Measurements from ENCODE around the gene NKAIN1. TPM values are rescaled to one million over a fixed set of nuclear protein-coding genes. Genes with fewer than 3 reads are reported as not detected.

The NKAIN1 gene
- polyA plus RNA-seq, 1 donor (not counting 4 experiments of a cell fraction or from before 2014, with no cell fraction given), result not detected

DNA sequence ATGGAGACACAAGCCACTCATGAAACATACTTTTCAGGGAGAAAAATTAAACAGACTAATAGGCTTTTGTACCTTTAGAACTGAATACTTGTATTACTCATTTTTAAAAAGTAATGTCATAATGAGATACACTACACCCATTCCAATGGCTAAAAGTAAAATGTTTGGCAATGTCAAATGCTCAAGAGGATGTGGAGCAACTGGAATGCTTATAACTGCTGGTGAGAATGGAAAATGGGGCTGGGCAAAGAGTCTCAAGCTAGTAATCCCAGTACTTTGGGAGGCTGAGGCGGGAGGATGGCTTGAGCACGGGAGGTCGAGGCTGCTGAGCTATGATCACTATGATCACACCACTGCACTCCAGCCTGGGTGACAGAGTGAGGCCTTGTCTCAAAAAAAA is 86.3 kb downstream of the NKAIN1 start:
- peak overlapping the region; percentile 88 for H3K27ac ChIP-seq (ENCODE audit: control insufficient read depth, insufficient read depth, low read length)
- DNase-seq (ENCODE audit: low read depth, low spot score), result no peak

DNA sequence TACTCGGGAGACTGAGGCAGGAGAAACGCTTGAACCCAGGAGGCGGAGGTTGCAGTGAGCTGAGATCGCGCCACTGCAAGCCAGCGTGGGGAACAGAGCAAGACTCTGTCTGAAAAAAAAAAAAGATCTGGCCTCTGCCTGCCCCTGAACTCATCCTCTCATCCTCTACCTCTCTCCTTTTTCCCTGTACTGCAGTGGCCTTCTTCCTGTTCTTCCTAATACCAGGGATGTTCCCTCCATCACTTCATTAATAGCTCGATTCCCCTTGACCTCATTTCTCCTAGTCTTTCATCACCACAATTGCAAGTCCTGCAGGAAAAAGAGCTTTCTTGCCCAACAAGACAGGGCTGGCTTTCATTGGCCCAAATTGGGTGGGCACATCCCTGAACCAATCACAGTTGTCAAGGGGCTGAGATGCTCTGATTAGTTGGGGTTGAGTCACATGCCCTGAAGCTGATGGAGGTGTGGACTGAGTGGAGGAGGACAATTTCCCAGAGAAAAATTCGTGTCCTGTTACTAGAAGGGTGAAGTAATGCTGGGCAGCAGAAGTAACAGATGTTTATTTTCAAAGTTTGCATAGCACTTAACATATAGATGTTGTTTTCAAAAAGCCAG is 87.4 kb downstream of the NKAIN1 start:
- no peaks in the 10 kb centered on the region for H3K9me1 ChIP-seq (ENCODE audit: control insufficient read depth, extremely low read depth, insufficient read depth, low read length)
- TF ChIP-seq, protein P1, sequence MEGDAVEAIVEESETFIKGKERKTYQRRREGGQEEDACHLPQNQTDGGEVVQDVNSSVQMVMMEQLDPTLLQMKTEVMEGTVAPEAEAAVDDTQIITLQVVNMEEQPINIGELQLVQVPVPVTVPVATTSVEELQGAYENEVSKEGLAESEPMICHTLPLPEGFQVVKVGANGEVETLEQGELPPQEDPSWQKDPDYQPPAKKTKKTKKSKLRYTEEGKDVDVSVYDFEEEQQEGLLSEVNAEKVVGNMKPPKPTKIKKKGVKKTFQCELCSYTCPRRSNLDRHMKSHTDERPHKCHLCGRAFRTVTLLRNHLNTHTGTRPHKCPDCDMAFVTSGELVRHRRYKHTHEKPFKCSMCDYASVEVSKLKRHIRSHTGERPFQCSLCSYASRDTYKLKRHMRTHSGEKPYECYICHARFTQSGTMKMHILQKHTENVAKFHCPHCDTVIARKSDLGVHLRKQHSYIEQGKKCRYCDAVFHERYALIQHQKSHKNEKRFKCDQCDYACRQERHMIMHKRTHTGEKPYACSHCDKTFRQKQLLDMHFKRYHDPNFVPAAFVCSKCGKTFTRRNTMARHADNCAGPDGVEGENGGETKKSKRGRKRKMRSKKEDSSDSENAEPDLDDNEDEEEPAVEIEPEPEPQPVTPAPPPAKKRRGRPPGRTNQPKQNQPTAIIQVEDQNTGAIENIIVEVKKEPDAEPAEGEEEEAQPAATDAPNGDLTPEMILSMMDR (optimal IDR thresholded peaks at IDR 0.05 in 1 of 3, IDR thresholded peaks at IDR 0.05 in 1 of 3, conservative IDR thresholded peaks at IDR 0.05 in 1 of 3; ENCODE audit: extremely low read depth in 1 of 3, insufficient read depth in 2 of 3, low read length in 3 of 3), result no peak
- TF ChIP-seq EZH2 (IDR thresholded peaks at IDR 0.05; ENCODE audit: low read length), result no peak
- no peaks in the 10 kb centered on the region for H3K79me2 ChIP-seq (ENCODE audit: control insufficient read depth, insufficient read depth, low read length)
- H2AFZ ChIP-seq (ENCODE audit: control insufficient read depth, low read length), result peak overlapping the region; percentile 39
- H3K4me2 ChIP-seq (ENCODE audit: control insufficient read depth, extremely low read depth, insufficient read depth, low read depth, low read length), result peak overlapping the region; percentile 52
- H3K9ac ChIP-seq (ENCODE audit: control insufficient read depth, extremely low read depth, insufficient read depth, low read length), result no peak overlapping the region
- H3K9me3 ChIP-seq (ENCODE audit: control insufficient read depth, low read depth, low read length), result no peaks in the 10 kb centered on the region
- no peak overlapping the region for H3K4me3 ChIP-seq (ENCODE audit: control insufficient read depth in 2 of 3, extremely low read depth in 1 of 3, insufficient read depth in 2 of 3, low read depth in 1 of 3, low read length in 3 of 3)
- no peaks in the 10 kb centered on the region for H3K36me3 ChIP-seq (ENCODE audit: control insufficient read depth in 2 of 2, extremely low read depth in 1 of 2, insufficient read depth in 2 of 2, low read length in 2 of 2)
- H4K20me1 ChIP-seq (ENCODE audit: control insufficient read depth, extremely low read depth, insufficient read depth, low read length), result no peaks in the 10 kb centered on the region
- dilution Hi-C loops (cut with MboI; ENCODE audit: extremely low pct_ligation_motif_present, low sequenced_read_pairs), result no loop called here
- peaks cover 28% of the 10 kb centered on the region for H3K4me1 ChIP-seq (ENCODE audit: control insufficient read depth, extremely low read depth, insufficient read depth, low read length)
- H3K27me3 ChIP-seq (ENCODE audit: control insufficient read depth, extremely low read depth, insufficient read depth, low read length), result no peaks in the 10 kb centered on the region
- peak overlapping the region; percentile 59 for H3K27ac ChIP-seq (ENCODE audit: control insufficient read depth, insufficient read depth, low read length)
- DNase-seq (ENCODE audit: low read depth, low spot score) (peak; percentile 98), FAIRE-seq (peak; percentile 95)

More for the DNA sequence above, 86.3 kb downstream of the NKAIN1 start:
- Histone ChIP-seq H3K9me3 (ENCODE audit: control insufficient read depth, low read depth, low read length) (no peaks in the 10 kb centered on the region), H3K36me3 (ENCODE audit: control insufficient read depth in 2 of 2, extremely low read depth in 1 of 2, insufficient read depth in 2 of 2, low read length in 2 of 2) (no peaks in the 10 kb centered on the region), H2AFZ (ENCODE audit: control insufficient read depth, low read length) (no peak overlapping the region), H4K20me1 (ENCODE audit: control insufficient read depth, extremely low read depth, insufficient read depth, low read length) (no peaks in the 10 kb centered on the region), H3K4me2 (ENCODE audit: control insufficient read depth, extremely low read depth, insufficient read depth, low read depth, low read length) (no peak overlapping the region), H3K9me1 (ENCODE audit: control insufficient read depth, extremely low read depth, insufficient read depth, low read length) (no peaks in the 10 kb centered on the region), H3K27me3 (ENCODE audit: control insufficient read depth, extremely low read depth, insufficient read depth, low read length) (no peaks in the 10 kb centered on the region), H3K4me1 (ENCODE audit: control insufficient read depth, extremely low read depth, insufficient read depth, low read length) (peaks cover 28% of the 10 kb centered on the region), H3K4me3 (ENCODE audit: control insufficient read depth in 2 of 3, extremely low read depth in 1 of 3, insufficient read depth in 2 of 3, low read depth in 1 of 3, low read length in 3 of 3) (no peak overlapping the region), H3K79me2 (ENCODE audit: control insufficient read depth, insufficient read depth, low read length) (no peaks in the 10 kb centered on the region), H3K9ac (ENCODE audit: control insufficient read depth, extremely low read depth, insufficient read depth, low read length) (no peak overlapping the region)
- no peak for TF ChIP-seq EZH2 (IDR thresholded peaks at IDR 0.05; ENCODE audit: low read length)
- TF ChIP-seq, protein P1 (optimal IDR thresholded peaks at IDR 0.05 in 1 of 3, IDR thresholded peaks at IDR 0.05 in 1 of 3, conservative IDR thresholded peaks at IDR 0.05 in 1 of 3; ENCODE audit: extremely low read depth in 1 of 3, insufficient read depth in 2 of 3, low read length in 3 of 3), result no peak
- FAIRE-seq, result no peak
- dilution Hi-C loops (cut with MboI; ENCODE audit: extremely low pct_ligation_motif_present, low sequenced_read_pairs), result no loop called here
